ENCODE data around the gene PTPRN2.
"Not testable (repeated sequence)": the region's sequence is repeated elsewhere in the genome, so short reads cannot be mapped to it uniquely, and the experiment has no call there.

The PTPRN2 gene

GRCh38 chr7:158289231-158289630, 298.4 kb downstream of the PTPRN2 start:
- no peak for DNase-seq

GRCh38 chr7:158286210-158286609, 301.4 kb downstream of the PTPRN2 start:
- no peak for DNase-seq

DNA sequence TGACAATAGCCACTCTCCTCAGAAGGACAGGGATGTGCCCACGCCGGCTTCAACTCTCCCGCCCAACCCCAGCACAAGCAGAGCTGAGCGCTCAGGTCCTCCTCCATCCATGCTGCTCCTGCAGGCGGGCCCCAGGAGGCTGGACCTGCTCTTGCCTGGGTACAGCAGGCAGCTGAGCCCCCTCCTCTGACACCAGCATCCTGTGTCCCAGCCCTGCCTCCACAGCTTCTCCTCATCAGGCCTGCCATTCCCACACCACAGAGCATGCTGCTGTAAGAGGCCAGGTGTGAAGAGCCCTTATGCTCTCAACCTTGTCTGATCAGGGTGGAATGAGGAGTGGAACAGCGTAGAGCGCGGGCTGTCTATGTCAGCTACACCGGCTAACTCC, 302.2 kb downstream of the PTPRN2 start:
- no peak for DNase-seq

- no peak for DNase-seq
These were observed 302.8 kb downstream of the PTPRN2 start for GRCh38 chr7:158284617-158285382.

DNA sequence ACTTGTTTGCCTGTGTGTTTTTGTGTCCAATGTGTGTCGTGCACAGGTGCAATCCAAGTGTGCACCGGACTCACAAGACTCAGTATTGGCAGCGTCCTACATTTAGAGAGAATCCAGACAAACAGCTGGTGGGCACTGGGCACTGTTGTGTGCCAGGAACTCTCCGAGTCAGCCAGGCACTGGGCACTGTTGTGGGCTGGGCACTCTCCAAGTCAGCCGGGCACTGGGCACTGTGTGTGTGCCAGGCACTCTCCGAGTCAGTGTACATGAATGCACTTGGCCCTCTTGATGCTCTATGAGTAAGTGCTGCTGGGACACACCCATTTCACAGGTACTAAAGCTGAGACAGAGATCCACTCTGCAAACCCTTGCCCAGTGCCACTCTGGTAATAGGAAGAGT, 303.5 kb downstream of the PTPRN2 start:
- no peak for DNase-seq

DNA sequence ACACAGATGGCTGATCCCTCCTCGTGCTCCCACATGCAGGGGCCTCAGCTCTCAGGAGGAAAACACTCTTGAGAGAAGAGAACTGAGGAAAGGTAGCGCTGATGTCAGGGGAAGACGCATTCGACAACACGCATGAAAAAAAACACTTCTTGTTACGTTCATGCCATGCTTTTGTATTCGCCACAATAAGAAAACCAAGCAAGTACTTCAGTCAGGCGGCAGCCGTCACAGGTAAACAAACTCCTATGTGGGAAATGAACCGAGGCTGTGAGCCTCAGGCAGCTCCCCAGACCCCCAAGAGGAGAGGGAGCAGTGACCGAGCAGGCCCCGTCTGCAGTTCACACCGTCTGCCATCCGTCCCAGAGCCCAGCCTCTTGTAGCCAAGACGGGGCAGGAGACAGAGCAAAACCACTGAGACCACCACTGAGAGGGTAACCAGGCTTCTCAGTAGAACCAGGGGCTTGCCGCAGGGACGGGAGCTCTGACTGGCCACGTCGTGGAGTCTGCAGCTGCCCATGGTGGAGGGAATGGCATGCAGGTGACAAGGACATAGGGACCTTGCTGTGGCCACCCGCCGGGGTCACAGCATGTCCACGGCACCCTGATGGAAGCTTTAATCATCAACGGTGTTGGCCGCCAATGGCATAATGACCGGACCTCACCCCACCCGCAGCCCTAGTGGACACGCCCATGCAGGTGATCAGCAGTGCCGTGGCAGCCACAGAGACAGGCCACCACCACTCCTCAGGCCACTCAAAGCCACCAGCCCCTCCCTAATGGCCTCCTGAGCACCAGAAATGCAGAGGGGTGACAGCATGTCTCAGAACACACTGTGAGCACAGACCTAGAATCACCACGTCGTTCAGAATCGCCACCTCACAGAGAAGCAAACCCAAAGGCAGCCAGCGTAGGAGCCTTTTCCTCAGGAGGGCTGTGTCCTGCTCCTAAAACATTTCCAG, 304.3 kb downstream of the PTPRN2 start:
- no peak for DNase-seq

- DNase-seq = no peak
These were observed 305.1 kb downstream of the PTPRN2 start for GRCh38 chr7:158282461-158283001.

- DNase-seq = no peak
These were observed 306.2 kb downstream of the PTPRN2 start for GRCh38 chr7:158281441-158281840.

GRCh38 chr7:158280448-158281144, 307.0 kb downstream of the PTPRN2 start:
- DNase-seq = no peak

DNA sequence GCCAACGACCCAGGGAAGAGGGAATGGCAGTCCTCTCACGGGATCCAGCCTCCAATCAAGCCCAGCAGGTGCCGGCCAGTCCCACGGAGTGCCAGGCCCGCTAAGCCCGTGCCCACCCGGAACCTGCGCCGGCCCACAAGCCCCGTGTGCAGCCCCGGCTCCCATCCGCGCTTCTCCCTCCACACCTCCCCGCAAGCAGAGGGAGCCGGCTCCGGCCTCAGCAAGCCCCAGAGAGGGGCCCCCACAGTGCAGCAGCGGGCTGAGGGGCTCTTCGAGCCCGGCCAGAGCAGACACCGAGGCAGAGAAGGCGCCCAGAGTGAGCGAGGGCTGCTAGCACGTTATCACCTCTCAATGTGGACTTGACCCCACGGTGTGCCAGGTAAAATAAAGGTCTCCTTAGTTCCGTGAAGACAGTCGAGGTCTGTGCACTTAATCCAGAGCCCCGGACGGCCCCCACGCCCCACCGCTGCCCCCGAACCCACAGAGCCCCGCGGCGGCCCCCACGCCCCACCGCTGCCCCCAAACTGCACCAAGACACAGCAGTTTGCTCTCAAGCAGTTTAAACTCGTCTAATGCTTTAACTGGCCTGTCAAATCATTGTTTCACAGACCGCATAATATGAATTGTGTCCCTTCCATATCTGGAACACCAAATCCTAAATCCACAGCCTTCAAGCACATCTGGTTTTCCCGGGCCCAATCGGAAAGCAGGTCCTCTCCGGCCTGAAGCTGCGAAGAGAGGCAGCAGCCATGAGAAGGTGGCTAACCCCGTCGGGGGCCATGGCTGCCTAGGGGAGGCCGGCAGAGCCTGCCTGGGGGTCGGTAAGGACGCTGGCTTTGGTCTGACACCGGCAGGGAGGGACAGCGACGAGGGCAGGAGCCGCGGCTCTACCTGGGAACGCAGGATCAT, 307.8 kb downstream of the PTPRN2 start:
- DNase-seq = no peak

DNA sequence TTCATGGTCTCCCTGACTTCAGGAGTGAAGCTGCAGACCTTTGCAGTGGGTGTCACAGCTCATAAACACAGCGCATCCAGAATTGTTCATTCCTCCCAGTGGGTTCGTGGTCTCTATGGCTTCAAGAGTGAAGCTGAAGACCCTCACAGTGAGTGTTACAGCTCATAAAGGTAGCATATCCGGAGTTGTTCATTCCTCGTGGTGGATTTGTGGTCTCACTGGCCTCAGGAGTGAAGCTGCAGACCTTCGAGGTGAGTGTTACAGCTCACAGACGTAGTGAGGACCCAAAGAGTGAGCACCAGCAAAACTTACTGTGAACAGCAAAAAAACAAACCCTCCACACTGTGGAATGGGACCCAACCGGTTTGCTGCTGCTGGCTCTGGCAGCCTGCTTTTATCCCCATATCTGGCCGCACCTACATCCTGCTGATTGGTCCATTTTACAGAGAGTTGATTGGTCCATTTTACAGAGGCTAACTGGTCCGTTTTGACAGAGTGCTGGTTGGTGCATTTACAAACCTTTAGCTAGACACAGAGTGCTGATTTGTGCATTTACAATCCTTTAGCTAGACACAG, 308.8 kb downstream of the PTPRN2 start:
- no peak for DNase-seq

DNA sequence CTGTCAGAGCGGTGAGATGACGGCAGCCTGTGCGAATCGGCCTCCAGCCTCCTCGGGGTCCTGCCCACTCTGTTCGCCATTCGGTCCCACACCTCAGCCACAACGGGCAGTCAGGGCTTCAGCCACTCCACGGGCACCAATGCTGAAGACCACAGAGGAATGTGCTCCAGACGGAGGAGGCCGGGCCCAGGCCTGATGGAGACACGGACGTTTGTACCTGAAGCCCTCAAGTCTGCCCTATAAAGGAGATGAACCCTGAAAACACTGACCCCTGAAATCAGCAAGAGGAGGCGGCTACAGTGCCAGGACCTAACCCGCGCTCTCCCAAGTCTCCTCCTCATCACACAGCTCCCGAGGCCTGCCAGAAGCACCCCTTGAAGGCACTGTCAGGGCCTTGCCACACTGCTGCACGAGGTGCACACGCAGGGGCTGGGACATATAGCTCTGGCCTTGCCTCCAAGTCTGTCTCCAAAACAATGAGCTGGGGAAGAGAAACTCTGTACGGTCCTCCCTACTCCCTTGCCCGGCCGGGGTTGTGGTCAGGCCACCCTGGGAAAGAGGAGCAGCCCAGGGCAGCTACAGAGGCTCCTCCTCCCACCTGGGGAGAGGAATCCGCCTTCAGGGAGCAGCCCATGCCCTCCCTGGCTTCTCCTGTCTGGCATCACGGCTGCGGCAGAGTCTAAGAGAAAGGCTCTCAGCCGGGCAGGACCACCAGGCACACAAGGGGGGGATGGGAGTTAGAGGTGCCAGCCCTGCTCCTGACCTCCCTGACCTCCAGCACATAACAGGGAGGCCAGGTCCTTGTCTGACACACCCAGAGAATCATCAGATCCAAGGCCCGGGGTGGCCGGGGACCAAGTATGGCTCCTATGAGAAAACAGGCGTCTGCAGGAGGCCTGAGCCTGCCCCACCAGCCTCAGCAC, 310.1 kb downstream of the PTPRN2 start:
- no peak for DNase-seq

GRCh38 chr7:158276414-158277218, 311.0 kb downstream of the PTPRN2 start:
- DNase-seq = no peak

DNA sequence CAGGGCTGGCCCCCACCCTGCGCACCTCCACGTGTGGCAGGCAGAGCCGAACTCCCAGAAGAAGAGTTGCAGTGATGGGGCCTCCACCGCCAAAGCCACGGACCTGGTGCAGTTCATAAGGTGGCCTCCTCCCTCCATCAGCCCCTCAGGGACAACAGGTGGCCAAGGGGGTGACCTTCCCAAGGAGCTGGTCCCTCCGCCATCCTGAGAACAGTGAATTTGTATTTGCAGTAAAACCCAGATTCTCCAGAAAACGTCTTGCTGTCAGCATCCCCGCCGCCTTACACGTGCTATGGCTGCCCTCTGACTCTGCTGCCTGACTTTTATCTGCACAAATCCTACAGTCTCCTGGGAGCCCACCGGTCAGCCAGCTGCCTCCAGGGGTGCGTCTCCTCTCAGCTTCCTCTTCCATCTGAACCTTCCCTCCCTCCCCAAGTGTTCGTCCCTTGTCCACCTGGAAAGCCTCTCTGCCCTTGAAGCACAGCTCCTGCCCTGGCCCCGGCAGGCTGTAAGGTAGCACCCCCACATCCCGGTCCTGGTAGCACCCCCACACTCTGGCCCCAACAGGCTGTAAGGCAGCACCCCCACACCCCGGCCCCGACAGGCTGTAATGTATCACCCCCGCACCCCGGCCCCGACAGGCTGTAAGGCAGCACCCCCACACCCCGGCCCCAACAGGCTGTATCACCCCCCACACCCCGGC, 311.8 kb downstream of the PTPRN2 start:
- DNase-seq = no peak

GRCh38 chr7:158274996-158275395, 312.6 kb downstream of the PTPRN2 start:
- DNase-seq = no peak

DNA sequence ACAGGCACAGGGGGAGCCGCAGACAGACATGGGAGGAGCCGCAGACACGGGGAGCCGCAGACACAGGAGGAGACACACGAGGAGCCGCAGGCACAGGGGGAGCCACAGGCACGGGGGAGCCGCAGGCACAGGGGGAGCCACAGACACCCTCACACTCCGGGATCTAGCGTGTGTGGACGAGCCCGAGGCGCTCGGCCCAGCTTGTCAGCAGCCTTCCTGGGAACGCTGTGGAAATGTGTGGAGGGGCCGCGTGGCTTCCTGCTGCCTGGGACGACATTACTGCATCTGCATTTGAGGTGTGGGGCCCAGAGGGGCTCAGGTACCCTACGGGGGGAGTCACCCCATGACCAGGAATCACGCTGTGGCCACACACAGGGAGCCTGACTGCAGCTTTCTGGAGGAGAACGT, 313.2 kb downstream of the PTPRN2 start:
- DNase-seq = no peak

- DNase-seq = not testable (repeated sequence)
These were observed 313.8 kb downstream of the PTPRN2 start for GRCh38 chr7:158273756-158274342.

- no peak for DNase-seq
These were observed 314.4 kb downstream of the PTPRN2 start for GRCh38 chr7:158273138-158273651.
